ENCODE results near the gene SH2D1A.
"Not testable (repeated sequence)": the region's sequence is repeated elsewhere in the genome, so short reads cannot be mapped to it uniquely, and the experiment has no call there.

Gene SH2D1A
- 140 to 164 reads per million in 2 donors for total RNA-seq

DNA sequence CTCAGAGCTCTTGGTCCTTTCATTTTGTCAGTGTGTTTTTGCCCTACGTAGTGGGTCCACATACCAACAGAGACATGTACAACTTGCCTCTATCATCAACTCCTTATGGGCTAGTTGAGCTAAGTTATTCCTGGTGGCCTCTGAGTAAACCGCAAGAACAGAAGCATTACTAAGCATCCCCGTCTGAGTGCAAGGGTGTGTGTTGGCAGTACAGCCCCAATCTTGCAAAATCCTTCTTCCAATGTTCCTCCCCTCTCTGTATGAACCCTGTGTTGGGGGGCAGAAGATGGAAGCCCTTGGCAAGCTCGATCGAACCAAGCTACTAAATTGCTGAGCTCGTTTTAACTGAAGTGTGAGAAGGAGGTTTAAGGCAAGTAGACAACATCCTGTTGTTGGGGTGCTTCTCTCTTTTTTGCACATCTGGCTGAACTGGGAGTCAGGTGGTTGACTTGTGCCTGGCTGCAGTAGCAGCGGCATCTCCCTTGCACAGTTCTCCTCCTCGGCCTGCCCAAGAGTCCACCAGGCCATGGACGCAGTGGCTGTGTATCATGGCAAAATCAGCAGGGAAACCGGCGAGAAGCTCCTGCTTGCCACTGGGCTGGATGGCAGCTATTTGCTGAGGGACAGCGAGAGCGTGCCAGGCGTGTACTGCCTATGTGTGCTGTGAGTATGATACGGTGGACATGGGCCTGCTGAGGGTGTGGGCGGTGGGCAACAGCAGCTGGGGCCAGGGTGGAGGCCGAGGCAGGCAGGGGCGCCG is at the start of gene SH2D1A:
Gene SH2D1A (plus strand): TSS at position 447 of the 760 bp plus-strand sequence. CDS start 80 bp downstream, at position 527.
- peak; percentile 3 for DNase-seq

DNA sequence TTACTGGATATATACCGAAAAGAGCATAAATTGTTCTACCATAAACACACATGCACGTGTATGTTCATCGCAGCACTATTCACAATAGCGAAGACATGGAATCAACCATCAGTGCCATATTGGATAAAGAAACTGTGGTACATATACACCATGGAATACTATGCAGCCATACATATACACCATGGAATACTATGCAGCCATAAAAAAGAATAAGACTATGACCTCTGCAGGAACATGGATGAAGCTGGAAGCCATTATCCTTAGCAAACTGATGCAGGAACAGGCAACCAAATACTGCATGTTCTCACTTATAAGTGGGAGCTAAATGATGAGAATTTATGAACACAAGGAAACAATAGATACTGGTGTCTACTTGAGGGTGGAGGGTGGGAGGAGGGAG is 47.0 kb upstream of the SH2D1A start:
- not testable (repeated sequence) for DNase-seq

DNA sequence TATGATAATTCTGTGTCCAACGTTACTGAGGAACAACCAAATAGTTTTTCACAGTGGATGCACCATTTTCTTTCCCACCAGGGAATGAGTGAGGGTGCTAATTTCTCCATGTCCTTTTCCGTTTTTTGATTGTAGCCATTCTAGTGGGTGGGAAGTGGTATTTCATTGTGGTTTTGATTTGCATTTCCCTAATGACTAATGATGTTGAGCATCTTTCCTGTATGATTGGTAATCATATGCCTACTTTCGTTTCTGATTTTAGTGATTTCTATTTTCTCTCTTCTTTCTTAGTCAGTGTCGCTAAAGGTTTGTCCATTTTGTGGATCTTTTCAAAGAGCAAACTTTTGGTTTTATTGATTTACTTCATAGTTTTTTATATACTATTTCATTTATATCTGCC is 46.0 kb upstream of the SH2D1A start:
- DNase-seq, result no peak

DNA sequence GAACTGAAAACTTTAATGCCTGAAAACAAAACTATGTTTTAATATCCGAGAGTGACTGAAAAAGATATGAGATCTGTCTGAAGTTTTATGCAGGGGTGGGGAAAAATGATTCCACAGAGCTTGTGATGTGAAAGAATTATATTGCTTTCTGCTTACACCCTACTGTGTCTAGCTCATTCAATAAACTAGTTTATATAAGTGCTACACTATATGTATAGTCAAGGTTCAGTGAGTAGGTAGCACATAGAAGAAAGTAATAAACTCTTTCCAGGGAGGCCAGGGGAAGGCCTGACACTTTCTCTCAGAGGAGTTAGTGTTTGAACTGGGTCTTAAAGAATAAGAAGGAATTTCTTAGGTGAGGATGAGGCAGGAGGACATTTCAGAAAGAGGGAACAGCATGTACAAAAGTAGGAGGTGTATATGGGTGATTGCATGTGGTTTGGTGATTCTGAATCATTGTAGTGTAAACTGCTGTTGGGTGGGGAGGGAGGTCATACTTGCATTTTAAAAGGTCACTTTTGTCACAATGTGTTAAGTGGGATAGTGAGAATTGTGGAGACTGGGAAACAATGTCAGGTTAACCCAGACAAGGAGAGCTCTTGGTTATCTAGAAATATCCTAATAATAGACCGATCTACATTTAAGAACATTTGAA is 39.0 kb upstream of the SH2D1A start:
- DNase-seq, result no peak

DNA sequence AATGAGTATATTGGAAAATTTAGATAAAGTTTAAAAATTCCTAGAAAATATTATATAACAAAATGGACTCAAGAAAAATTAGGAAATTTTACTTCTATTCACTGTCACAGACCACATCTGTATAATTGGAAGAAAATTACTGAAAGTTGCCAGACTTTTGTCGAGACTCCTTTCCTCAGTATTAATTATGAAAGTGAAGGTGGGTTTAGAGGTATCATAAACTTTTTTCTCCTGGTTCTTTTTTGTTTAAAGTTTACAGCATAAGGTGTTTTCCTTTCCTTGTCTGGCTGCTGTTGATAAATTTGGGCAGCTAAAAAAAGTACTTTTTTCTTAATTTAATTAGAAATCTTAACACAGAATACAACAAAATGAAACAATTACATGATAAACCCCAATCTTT is 20.6 kb upstream of the SH2D1A start:
- no peak for DNase-seq

DNA sequence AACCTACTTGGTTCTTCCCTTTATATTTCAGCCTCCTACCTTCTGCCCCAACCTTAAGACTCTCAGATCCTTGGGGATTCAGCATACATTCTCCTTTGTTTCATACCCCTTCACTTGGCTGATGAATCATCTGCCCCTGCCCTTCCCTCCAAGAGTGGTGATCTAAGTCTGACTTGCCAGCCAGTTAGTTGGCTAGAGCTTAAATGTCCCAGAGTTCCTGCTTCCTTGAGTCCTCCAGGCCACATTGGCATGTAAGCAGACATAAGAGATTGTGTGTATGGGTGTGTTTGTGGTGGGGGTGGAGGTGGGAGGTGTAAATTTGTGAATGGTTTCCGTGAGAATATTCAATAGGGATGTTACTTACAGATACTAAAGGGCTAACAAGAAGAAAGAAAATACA is 17.6 kb upstream of the SH2D1A start:
- no peak for DNase-seq

DNA sequence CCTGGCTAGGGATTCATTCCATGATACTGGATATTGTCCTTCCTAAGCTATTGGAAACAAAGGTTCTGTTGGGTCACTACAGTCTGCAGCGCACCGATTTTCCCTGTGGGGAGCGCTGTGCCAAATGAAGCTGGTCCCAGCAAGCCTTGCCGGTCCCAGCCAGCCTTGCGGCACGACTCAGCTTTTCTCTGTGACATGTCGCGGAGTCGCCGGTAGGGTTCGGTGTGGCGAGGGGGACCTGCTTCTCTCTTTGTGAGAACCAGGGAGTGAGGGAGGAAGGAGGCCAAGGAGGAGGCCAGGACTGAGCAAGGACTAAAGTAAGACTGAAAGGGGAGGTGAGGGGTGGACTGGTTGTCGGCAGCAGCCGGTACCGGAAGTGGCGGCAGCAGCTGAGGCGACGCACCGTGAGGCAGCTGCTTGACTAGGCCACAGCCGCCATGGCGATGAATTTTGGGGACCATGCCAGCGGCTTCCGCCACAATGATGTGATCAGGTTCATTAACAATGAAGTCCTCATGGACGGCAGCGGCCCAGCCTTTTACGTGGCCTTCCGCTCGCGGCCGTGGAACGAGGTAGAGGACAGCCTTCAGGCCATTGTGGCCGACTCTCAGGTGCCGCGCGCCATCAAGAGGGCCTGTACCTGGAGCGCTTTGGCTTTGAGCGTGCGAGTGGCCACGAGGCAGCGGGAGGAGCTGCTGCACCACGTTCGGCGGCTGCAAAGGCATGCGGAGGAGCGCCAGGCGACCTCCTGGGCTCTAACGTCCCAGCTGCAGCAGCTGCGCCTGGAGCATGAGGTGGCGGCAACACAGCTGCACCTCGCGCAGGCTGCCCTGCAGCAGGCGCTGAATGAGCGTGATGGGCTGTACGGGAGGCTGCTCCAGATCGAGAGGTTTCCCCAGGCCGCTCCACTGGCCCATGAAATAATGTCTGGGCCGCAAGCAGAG is 13.6 kb upstream of the SH2D1A start, which contains the start of gene TEX13D:
Gene TEX13D (plus strand): TSS at position 180 of the 944 bp plus-strand sequence. CDS start 258 bp downstream, at position 438.
- peak; percentile 13 for DNase-seq

DNA sequence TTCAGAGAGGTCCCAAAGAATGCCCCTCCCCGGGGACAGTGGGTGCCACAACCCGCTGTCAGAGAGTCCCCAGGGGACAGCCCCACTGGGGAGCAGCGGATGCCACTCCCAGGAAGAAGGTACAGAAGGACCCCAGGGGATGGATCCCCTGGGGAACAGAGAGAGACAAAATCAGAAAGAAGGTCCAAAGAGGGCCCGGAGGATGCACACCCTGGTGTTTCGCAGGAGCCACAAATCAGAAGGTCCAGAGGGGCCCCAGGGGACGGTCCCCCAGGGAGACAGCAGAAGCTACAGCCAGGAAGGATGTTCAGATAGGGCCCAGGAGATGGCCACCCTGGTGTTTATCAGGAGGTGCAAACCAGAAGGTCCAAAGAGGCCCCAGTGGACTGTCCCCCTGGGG is 12.5 kb upstream of the SH2D1A start:
- DNase-seq, result no peak

DNA sequence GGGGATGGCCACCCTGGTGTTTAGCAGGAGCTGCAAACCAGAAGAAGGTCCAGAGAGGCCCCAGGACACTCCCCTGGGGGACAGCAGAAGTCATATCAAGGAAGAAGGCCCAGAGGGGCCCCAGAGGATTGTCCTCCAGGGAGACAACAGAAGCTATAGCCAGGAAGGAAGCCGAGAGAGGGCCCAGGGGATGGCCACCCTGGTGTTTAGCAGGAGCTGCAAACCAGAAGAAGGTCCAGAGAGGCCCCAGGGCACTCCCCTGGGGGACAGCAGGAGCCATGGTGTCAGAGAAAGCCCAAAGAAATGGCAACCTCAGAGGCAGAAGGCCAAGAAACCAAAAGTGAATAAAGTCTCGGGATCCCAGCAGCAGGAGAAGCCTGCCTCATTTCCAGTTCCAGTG is 11.8 kb upstream of the SH2D1A start:
- DNase-seq, result not testable (repeated sequence)

DNA sequence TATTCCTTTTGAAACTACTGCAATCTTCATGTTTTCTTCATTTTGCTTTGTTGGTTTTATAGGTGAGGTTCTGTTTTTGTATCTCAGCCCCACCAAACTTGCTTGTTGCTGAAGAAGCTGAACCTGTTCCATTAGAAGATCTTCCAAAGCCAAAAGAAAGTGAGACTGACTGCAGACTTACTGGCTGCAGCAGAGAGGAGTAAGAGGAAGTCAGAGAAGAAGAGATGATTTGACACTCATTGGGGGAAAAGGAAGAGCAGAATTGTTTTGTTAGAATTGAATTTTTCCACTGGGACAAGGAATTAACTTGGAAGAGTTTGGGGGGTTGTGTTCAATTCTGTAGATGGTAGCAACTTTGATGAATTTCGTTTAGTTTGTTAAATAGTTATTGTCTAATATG is 10.8 kb upstream of the SH2D1A start:
- DNase-seq, result no peak

DNA sequence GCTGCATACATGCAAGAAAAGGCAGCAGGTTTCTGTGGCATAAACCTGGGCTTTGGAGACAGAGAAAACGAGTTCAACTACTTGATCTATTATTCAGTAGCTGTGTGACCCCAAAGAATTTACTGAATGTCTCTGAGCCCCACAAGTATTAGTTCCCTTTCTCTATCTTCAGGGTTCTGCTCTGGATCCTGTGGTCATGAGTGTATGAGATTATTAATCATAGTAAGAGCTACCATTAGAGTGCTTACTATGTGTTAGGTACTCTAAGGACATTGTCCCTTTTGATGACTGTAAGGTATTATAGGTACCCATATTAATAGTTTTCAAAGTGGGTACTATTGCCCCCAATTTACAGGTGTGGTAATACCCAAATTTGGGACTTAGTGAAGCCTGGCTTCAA is 8.4 kb upstream of the SH2D1A start:
- no peak for DNase-seq

DNA sequence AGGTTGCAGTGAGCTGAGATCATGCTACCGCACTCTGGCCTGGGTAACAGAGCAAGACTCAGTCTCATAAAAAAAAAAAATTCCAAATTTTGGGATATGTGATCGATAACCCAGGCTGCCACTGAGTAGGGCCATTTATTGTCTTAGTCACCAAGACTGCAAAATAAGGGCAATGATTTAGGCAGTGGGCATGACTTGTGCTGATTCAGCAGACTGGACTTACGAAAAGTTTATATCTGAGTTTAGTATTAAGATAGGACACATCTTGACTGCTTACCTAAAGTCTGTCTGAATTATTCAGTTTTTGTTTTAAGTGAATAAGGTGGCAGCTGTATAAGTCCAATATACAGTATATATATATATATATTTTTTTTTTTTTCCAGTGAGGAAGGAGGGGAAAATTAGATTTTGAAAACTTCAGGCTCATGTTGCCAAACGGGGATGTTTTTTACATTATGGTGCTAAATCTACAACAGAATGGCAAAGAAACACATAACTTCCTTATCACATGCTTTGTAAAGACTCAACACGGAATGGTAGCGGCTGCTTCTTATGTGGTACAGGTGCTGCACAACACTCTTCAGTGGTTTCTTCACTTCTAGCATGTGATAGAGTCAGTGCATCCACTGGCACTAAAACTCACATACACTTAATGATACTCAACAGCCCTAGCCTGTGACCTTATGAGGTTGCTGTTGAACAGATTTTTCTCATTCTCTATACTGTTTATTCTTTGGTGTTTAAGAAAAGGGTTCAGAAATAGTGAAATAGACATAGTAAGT is 7.4 kb upstream of the SH2D1A start:
- DNase-seq, result no peak

DNA sequence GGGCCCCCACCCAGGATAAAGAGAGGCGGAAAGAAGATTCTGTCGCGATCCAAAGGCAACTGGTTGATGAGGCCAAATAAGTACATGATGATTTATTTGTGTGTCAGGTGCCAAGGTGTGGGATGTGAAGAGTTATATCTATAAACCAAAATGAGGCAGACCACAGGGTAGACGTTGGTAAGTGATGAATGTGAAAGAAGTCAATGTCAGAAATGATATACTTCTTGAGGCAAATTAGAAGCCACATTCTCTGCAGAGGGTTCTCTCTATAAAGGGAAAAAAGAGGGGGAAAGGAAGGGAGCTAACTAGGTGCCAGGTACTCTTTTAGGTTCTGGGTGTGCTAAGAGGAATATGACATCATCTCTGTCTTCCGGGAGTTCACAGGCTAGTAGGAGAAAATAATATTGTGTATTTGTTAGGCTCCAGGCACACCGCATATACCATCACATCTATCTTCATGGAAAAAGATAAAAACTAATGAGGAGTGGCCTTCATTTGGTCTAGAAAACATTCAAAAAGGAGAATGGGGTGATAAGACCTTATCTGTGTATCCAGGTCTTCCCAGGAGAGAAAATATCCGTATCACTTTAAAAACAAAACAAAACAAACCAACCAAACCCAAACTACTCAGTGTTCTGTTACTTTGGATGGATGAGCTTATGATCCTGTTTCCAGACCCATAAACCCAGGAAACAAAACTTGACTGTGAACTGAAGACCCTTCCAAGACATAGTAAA is 4.8 kb upstream of the SH2D1A start:
- no peak for DNase-seq

DNA sequence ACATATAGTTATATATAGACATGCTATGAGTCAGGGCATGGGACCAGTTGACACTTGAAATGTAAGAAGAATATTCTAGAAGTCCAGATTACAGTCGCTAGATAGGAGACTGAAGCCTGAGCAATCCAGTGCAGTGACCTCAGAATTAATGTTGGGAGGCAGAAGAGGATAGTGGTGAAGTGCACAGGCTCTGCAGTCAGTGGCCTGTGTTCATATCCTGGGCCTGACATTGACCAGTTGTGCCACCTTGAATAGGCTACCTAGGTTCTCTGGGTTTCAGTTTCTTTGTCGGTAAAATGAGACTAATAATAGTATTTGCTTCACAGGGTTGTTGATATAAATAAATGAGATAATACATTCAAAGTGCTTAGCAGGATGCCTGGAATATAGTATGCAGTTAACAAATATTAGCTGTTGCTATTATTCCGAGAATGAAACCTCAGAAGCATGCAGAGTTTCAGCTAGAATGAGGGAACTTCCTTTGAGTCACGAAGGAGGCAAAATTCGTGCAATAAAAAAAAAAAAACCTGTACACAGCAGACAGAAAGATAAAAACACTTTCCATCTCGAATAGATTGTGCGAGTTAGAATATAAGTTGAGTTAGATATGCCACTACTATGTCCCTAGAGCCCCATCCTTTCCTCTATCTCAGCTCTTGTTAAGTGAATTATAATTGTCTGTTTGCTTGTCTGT is 4.0 kb upstream of the SH2D1A start:
- no peak for DNase-seq

DNA sequence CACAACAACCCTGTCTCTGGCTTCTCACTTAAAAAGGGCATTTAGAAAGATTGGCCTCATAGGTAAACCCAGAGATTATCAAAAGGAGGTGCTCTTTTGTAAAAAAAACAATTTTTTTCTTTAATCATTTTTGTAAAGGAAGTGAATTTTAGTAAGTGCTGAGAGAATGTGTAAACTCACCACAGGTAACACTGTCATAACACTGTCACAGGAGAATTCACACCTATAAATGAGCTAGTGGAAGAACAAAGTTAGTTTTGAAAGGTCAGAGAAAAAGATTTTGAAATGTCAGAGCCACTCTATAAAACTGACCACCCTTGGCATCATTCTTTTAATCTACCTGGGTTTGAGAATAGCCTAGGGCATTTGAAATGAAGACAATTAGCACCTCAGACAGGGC is 3.3 kb upstream of the SH2D1A start:
- DNase-seq, result no peak

DNA sequence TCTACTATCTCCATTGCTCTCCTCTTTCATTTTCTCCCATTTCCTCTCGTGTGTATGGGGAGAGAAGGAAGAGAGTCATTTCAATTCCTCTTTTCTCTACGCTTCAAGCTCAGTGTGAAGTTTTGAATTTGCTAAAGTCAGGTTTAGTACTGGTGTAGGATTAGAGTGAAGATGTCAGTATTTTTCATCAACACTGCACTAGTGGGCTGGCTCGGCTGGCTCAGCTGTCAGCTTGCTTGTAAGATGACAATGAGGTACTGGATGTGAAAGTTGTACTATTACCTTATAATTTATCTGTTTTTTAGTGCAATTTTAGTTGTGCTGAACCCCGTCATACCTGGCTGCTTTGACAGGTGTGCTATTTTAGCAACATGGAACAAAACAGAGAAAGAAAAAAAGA is 2.1 kb upstream of the SH2D1A start:
- DNase-seq, result no peak

DNA sequence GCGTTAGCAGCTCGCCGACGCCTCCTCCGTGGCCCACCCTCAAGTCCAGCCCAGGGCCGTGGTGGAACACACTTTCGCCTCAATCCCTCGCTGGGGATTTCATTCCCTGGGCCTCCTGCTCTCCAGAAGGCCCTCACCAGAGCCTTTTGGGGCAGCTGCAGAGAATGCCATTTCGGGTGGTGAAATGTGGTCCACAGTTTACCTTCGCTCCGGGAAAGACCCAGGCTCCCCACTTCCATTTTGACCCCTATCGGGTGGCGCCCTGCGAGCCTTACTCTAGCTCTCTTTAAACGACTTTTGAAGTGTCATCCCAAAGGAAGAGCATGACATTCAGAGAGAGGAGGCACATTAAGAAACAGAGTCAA is 496 bp downstream of the SH2D1A start:
- DNase-seq, result no peak

DNA sequence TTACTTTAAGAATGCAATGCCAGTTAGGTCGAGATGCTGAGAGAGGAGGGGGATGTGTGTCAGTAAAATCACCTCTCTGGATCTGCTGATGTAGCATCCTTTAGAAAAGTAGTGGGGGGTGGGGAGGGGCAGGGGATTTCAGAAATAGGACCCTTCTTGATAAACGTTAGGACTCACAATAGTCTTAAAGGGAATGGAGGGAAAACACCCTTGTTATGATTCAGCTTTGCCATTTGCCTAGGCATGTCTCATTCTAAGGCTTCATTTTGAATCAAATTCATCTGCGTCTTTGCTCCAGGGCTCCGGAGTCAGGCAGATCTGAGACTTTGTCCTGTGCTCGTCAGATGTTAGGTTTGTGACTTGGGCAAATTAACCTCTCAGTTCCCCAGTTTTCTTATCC is 879 bp downstream of the SH2D1A start:
- DNase-seq, result no peak

DNA sequence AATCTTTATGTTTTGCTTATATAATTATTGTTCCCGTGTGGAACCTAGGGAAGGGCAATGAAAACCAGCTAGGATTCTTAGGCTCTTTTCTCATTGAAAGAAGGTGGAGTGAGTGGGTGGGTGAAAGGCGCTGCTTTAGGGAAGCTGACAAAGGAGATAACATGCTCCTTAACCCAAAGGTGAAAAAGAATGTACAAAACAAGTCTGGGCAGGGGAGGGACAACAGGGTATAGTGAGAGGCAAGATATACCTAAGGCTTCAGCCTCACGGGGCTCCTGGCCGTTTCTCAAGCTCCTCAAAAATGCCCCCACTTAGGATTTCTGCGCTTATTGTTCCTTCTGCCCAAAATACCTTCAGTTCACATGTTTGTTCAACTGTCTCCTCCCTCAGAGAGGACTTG is 1.8 kb downstream of the SH2D1A start:
- no peak for DNase-seq

DNA sequence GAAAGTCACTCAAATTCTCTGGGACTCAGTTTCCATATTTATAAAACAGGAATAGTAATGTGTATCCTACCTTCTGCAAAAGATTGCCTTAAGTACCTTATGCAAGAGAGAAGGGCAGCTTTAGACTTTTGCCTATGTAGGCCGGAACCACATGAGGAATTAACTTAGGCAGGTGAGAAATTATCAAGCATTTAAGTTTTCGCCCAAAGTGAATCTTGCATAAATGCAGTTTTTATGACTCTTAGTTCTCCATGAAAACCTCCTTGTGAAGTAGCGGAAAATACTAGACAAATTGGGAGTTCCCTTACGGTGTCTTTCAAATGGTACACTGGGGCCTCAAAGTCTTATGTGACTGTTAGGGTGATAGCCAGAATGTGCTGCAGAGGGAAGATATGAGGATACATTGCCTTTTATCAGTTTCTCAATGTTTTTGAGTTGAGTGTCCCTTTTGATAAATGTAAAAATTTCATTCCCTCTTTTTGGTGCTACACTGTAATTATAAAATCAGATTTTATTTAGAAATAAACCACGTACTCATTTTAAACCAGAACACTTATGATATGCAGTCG is 2.6 kb downstream of the SH2D1A start:
- no peak for DNase-seq

DNA sequence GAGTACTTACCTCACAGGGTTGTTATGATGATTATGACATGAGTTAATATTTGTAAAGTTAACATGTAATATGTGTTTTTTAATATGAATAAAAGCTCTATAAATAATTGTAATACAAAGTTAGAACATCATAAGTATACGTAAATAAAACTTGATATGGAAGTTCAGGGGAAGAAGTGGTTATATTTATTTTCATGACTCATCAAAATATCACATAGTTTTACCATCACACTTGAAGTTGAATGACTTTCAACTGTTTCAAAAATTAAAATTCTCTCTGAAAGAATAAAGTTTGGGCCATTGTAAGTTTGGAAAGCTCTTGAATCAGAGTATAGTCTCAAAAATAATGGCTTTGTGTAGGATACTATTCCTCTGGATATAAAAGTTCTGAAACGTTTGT is 8.3 kb downstream of the SH2D1A start:
- DNase-seq, result no peak
